K562 (cell line): Measurements from ENCODE around the gene ZGLP1. TPM values are rescaled to one million over a fixed set of nuclear protein-coding genes. Genes with fewer than 3 reads are reported as not detected.
A peak's percentile ranks its signal among the peaks of the same experiment; 100 is the strongest.

Experiments used
- ATAC-seq: fragments of 200-7000 bp; cut with Tn5 transposase; 3 replicates; pipeline ENCODE4 v1.9.1; 2020; ENCODE audit warnings: moderate library complexity
- BruUV-seq: library from RNA; stranded (reverse); fragments of 400-500 nt; replicated peaks from 2 replicates; lab custom pipeline; 2021; lab: Mats Ljungman, UMichigan
- CTCF ChIA-PET: fragments of 300-600 bp; formaldehyde crosslinking; extraction: SDS; loops from one replicate; lab custom pipeline; 2021; ENCODE audit warnings: low intra/inter-chr PET ratio; lab: Yijun Ruan, JAX
- POLR2A ChIA-PET: fragments of 300-600, 350-650 bp; sonication (Branson Sonifier 250); formaldehyde crosslinking; extraction: SDS; loops from one replicate; lab custom pipeline; 2021; ENCODE audit warnings: antibody characterized with exemption, inconsistent platforms; lab: Yijun Ruan, JAX
- DNase-seq, 4 experiments: peaks; one replicate each; pipeline versions ENCODE4 v3.0.0 to v3.0.0-alpha.2; 2011 to 2018; ENCODE audit warnings: low spot score in 3 of 4, mixed read lengths in 3 of 4; ENCODE audit errors: extremely low read depth in 1 of 4
- FAIRE-seq: peaks from 2 replicates; lab custom pipeline; 2011; peaks lifted over from hg19 to GRCh38; lab: Jason Lieb, UNC
- H2AFZ ChIP-seq: 2 replicates; pipeline ENCODE4 v1.6.0; 2011; ENCODE audit warnings: low read depth, low read length, control low read depth, inconsistent platforms
- H3K27ac ChIP-seq: fragments of 200-600 bp; 3 replicates; pipeline ENCODE4 v1.8.0; 2011; ENCODE audit warnings: low read depth, mild to moderate bottlenecking, control low read depth, inconsistent platforms, low read length, moderate library complexity, mixed read lengths; ENCODE audit errors: extremely low read depth
- H3K27me3 ChIP-seq, 2 experiments: fragments of 300-600 bp in 1 of 2; 2 replicates in 1 of 2; 3 replicates in 1 of 2; pipeline versions ENCODE4 v1.6.0 to v1.8.0; 2011; ENCODE audit warnings: inconsistent platforms in 2 of 2, low read length in 2 of 2, mild to moderate bottlenecking in 1 of 2, mixed read lengths in 1 of 2, moderate library complexity in 1 of 2; ENCODE audit not compliant: control insufficient read depth in 2 of 2, insufficient read depth in 2 of 2
- H3K36me3 ChIP-seq: fragments of 300-600 bp; 3 replicates; pipeline ENCODE4 v1.8.0; 2011; ENCODE audit warnings: mild to moderate bottlenecking, low read length, inconsistent platforms; ENCODE audit not compliant: control insufficient read depth, insufficient read depth
- H3K4me1 ChIP-seq, 2 experiments: fragments of 200-600 bp in 1 of 2; replicated peaks in 1 of 2; 2 replicates in 1 of 2; 3 replicates in 1 of 2; pipeline versions ENCODE4 v1.5.1 to v1.8.0; 2011; ENCODE audit warnings: inconsistent platforms in 2 of 2, low read length in 2 of 2, mild to moderate bottlenecking in 1 of 2, mixed read lengths in 1 of 2, moderate library complexity in 1 of 2; ENCODE audit not compliant: control insufficient read depth in 2 of 2, insufficient read depth in 2 of 2
- H3K4me2 ChIP-seq: 2 replicates; pipeline ENCODE4 v1.6.1; 2011; ENCODE audit warnings: low read length, control low read depth, inconsistent platforms, mixed read lengths; ENCODE audit not compliant: insufficient read depth
- H3K4me3 ChIP-seq: fragments of 200-600 bp; sonication (generic), shearing (Covaris generic); 2 replicates; pipeline ENCODE4 v1.5.1; 2016; ENCODE audit warnings: control low read depth, inconsistent platforms
- H3K79me2 ChIP-seq: fragments of 200-600 bp; 3 replicates; pipeline ENCODE4 v1.8.0; 2011; ENCODE audit warnings: low read length, inconsistent platforms; ENCODE audit not compliant: control insufficient read depth, insufficient read depth
- H3K9ac ChIP-seq, 2 experiments: 2 replicates each; pipeline versions ENCODE4 v1.6.0 to v1.6.1; 2011; ENCODE audit warnings: low read depth in 2 of 2, low read length in 2 of 2, control low read depth in 1 of 2, inconsistent platforms in 1 of 2, mild to moderate bottlenecking in 1 of 2, mixed read lengths in 1 of 2; ENCODE audit not compliant: insufficient read depth in 1 of 2
- H3K9me1 ChIP-seq: one replicate; pipeline ENCODE4 v1.6.0; 2011; ENCODE audit warnings: inconsistent platforms, mild to moderate bottlenecking, low read length, moderate library complexity; ENCODE audit not compliant: control insufficient read depth, insufficient read depth
- H3K9me3 ChIP-seq: replicated peaks from 2 replicates; pipeline ENCODE4 v1.5.1; 2011; ENCODE audit warnings: low read depth, low read length, inconsistent platforms; ENCODE audit not compliant: control insufficient read depth, insufficient read depth
- H4K20me1 ChIP-seq: replicated peaks from 2 replicates; pipeline ENCODE4 v1.6.1; 2011; ENCODE audit warnings: low read length, inconsistent platforms, mixed read lengths; ENCODE audit not compliant: control insufficient read depth, insufficient read depth
- POLR2G ChIP-seq: fragments of 200-400 bp; formaldehyde crosslinking; IDR thresholded peaks from 2 replicates; pipeline ENCODE4 v1.6.1; 2017; ENCODE audit warnings: low read depth, mild to moderate bottlenecking, antibody characterized with exemption, low read length, moderate library complexity
- RBFOX2 ChIP-seq: fragments of 200-400 bp; formaldehyde crosslinking; IDR thresholded peaks from 2 replicates; pipeline ENCODE4 v1.6.1; 2017; ENCODE audit warnings: low read depth, mild to moderate bottlenecking, low read length, moderate library complexity
- ZNF699 ChIP-seq: fragments of 250-450 bp; sonication (Bioruptor Pico); IDR thresholded peaks from 2 replicates; pipeline ENCODE4 v1.8.0; 2021; ENCODE audit warnings: mild to moderate bottlenecking, moderate library complexity; ENCODE audit not compliant: insufficient replicate concordance
- WGBS: fragments of 100-300 bp; shearing (Covaris generic); methylation state at CpG from one replicate; pipeline ENCODE4 v1.1.6; 2016; ENCODE audit warnings: low coverage, mixed read lengths; ENCODE audit not compliant: insufficient coverage; ENCODE audit errors: missing lambda C conversion rate; 5-methylcytosine and 5-hydroxymethylcytosine counted together
- in situ Hi-C: fragments of 300-500 bp; cut with MboI; formaldehyde crosslinking; loops from 4 replicates; pipeline ENCODE4 v1.15.0; 2018; ENCODE audit warnings: inconsistent platforms, mixed read lengths
- intact Hi-C: fragments of 100-400 bp; cut with micrococcal nuclease; formaldehyde crosslinking; loops from 2 replicates; pipeline ENCODE4 v1.14.2; 2022
- polyA plus RNA-seq, 8 experiments: library from polyadenylated mRNA; depleted of rRNA in 4 of 8; stranded (reverse) in 5 of 8; unstranded in 3 of 8; fragments of >200 nt; fragmentation: Nextera tagmentation in 2 of 8; fragmentation: Illumina TruSeq in 1 of 8; extraction: Ambion mirVana in 2 of 8; extraction: Trizol in 1 of 8; gene quantifications; 2 replicates each; pipeline versions ENCODE4 v1.2.1 to v1.2.3, GENCODE V29; 2011 to 2014; ENCODE audit warnings: inconsistent platforms in 1 of 8, missing spikeins in 1 of 8
- total RNA-seq, 7 experiments: library from RNA; depleted of rRNA in 6 of 7; stranded (reverse); fragments of >200 nt in 6 of 7; fragmentation: Illumina TruSeq in 2 of 7; extraction: Trizol in 2 of 7; gene quantifications; 2 replicates each; pipeline versions ENCODE4 v1.2.1 to v1.2.3, GENCODE V29; 2011 to 2021; ENCODE audit warnings: low replicate concordance in 1 of 7

ZGLP1 gene
- total and polyA plus RNA-seq, 9 of the 15 experiments (the other 6 are each of a cell fraction or from before 2014, with no cell fraction given) = 0.24 to 4.5 (median 2.2) TPM

DNA sequence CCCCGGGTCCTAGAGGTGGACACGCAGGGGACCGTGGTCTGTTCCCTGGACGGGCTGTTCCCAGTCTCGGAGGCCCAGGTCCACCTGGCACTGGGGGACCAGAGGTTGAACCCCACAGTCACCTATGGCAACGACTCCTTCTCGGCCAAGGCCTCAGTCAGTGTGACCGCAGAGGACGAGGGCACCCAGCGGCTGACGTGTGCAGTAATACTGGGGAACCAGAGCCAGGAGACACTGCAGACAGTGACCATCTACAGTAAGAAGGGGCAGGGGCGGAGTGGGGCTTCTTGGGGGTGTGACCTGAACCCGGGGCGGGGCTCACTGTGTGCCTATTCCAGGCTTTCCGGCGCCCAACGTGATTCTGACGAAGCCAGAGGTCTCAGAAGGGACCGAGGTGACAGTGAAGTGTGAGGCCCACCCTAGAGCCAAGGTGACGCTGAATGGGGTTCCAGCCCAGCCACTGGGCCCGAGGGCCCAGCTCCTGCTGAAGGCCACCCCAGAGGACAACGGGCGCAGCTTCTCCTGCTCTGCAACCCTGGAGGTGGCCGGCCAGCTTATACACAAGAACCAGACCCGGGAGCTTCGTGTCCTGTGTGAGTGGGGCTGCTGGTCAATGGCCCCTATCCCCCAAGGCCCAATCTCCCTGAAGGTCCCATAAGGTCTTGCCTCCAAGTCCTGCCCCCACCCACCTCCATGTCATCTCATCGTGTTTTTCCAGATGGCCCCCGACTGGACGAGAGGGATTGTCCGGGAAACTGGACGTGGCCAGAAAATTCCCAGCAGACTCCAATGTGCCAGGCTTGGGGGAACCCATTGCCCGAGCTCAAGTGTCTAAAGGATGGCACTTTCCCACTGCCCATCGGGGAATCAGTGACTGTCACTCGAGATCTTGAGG is 25.3 kb downstream of the ZGLP1 start:
- Histone ChIP-seq H3K9ac (peak overlapping the region in 1 of 2 experiments; percentile 86; a peak in 2 of 4 replicates), H3K79me2 (peaks cover 37% of the 10 kb centered on the region), H3K36me3 (peaks cover 63% of the 10 kb centered on the region), H3K9me3 (no peaks in the 10 kb centered on the region), H3K4me3 (no peak overlapping the region), H3K4me2 (peak overlapping the region; percentile 20; the same call in 1 of the 2 replicates), H3K4me1 (peaks cover 30 to 58% of the 10 kb centered on the region in 2 experiments; a peak in 4 of 5 replicates), H2AFZ (no peak overlapping the region), H3K9me1 (peaks cover 6% of the 10 kb centered on the region), H3K27me3 (no peaks in the 10 kb centered on the region), H3K27ac (no peak overlapping the region; the same call in 2 of the 3 replicates), H4K20me1 (no peaks in the 10 kb centered on the region)
- intact Hi-C loops (no loop called here), in situ Hi-C loops (no loop called here)
- ChIA-PET CTCF (no interaction called here), POLR2A (interaction anchor here (6.2 kb wide), 1 partner anchor 14 kb away, joined by 74 read pairs; the partner anchor contains the start of gene ICAM1)
- FAIRE-seq (no peak), ATAC-seq (no peak), DNase-seq (no peak)
- no TSS peak for BruUV-seq
- TF ChIP-seq ZNF699 (CRISPR knock-in tag) (no peak), RBFOX2 (peak; percentile 28; the same call in 1 of the 2 replicates), POLR2G (peak; percentile 63)
- WGBS = 93% methylated on average over 29 of the region's 34 CpGs
